ENCODE results near the gene FASTKD3. TPM values are rescaled to one million over a fixed set of nuclear protein-coding genes. Genes with fewer than 3 reads are reported as not detected.

Gene FASTKD3
- total and polyA plus RNA-seq, 4 experiments from 2014 or later, result 11.1 to 17.6 (median 12.6) TPM

DNA sequence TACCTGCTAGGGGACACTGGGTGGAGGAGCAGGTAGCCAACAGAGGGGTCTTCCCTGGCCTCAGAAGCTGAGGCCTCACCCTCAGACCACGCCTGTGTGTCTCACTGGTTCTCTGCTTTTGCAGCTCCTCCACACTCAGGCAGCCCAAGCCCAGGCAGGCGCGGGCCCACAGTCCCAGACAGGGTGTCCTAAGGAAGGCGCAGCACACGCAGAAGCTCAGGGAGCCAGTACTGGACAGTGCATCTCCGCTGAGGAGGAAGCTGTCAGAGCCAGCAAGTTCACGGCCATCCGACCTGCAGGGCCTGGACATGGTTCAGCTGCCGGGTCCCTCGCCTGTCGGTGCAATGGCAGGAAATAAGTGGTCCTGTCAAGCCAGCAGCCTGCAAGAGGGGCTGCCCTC, 43.2 kb downstream of the FASTKD3 start:
- Mint-ChIP-seq H3K27ac (no peak overlapping the region), H3K4me3 (no peak overlapping the region), H3K9me3 (no peaks in the 10 kb centered on the region), H3K36me3 (no peaks in the 10 kb centered on the region), H3K4me1 (peaks cover 0 to 4% (median 0%) of the 10 kb centered on the region in 4 donors), H3K27me3 (peaks cover 16 to 31% of the 10 kb centered on the region in 2 donors)
- ChIA-PET POLR2A (ENCODE audit: partially characterized antibody) (no interaction called here), CTCF (ENCODE audit: partially characterized antibody) (interaction anchor here (1.6 kb wide), 1 partner anchor 8 kb away, joined by 5 read pairs; no protein-coding TSS in a partner anchor)
- no peak for DNase-seq
- Histone ChIP-seq H3K4me1 (ENCODE audit: insufficient read depth, low read length) (no peaks in the 10 kb centered on the region), H3K9me3 (ENCODE audit: control insufficient read depth in 1 of 2, low read length in 2 of 2) (no peaks in the 10 kb centered on the region), H3K27ac (ENCODE audit: low read depth, low read length) (no peak overlapping the region), H3K27me3 (ENCODE audit: insufficient read depth, low read length) (no peaks in the 10 kb centered on the region), H3K36me3 (ENCODE audit: insufficient read depth, low read length) (no peaks in the 10 kb centered on the region), H3K4me3 (ENCODE audit: low read length in 2 of 2) (no peak overlapping the region)
- intact Hi-C loops (cut with micrococcal nuclease), result no loop called here

GRCh38 chr5:7824995-7825394, 43.8 kb downstream of the FASTKD3 start:
- Histone ChIP-seq H3K9me3 (ENCODE audit: control insufficient read depth in 1 of 2, low read length in 2 of 2) (no peaks in the 10 kb centered on the region), H3K4me3 (ENCODE audit: low read length in 2 of 2) (no peak overlapping the region), H3K27ac (ENCODE audit: low read depth, low read length) (no peak overlapping the region), H3K4me1 (ENCODE audit: insufficient read depth, low read length) (no peaks in the 10 kb centered on the region), H3K36me3 (ENCODE audit: insufficient read depth, low read length) (no peaks in the 10 kb centered on the region), H3K27me3 (ENCODE audit: insufficient read depth, low read length) (no peaks in the 10 kb centered on the region)
- Mint-ChIP-seq H3K4me3 (no peak overlapping the region), H3K36me3 (no peaks in the 10 kb centered on the region), H3K9me3 (no peaks in the 10 kb centered on the region), H3K27me3 (peaks cover 16 to 31% of the 10 kb centered on the region in 2 donors), H3K4me1 (peaks cover 0 to 4% (median 0%) of the 10 kb centered on the region in 4 donors), H3K27ac (no peak overlapping the region)
- no peak for DNase-seq
- intact Hi-C loops (cut with micrococcal nuclease), result no loop called here
- ChIA-PET CTCF (ENCODE audit: partially characterized antibody) (interaction anchor here (1.6 kb wide), 1 partner anchor 8 kb away, joined by 5 read pairs; no protein-coding TSS in a partner anchor), POLR2A (ENCODE audit: partially characterized antibody) (no interaction called here)

GRCh38 chr5:7823594-7823993, 45.2 kb downstream of the FASTKD3 start:
- Mint-ChIP-seq H3K27me3 (peaks cover 20 to 34% of the 10 kb centered on the region in 2 donors), H3K36me3 (no peaks in the 10 kb centered on the region), H3K4me1 (peaks cover 0 to 4% (median 0%) of the 10 kb centered on the region in 4 donors), H3K9me3 (no peaks in the 10 kb centered on the region), H3K27ac (no peak overlapping the region), H3K4me3 (no peak overlapping the region)
- H3K9me3 ChIP-seq (ENCODE audit: control insufficient read depth in 1 of 2, low read length in 2 of 2), result no peaks in the 10 kb centered on the region
- POLR2A ChIA-PET (ENCODE audit: partially characterized antibody), result no interaction called here
- no peak overlapping the region for H3K4me3 ChIP-seq (ENCODE audit: low read length in 2 of 2)
- CTCF ChIA-PET (ENCODE audit: partially characterized antibody), result interaction anchor here (1.2 kb wide), 1 partner anchor 8 kb away, joined by 4 read pairs; no protein-coding TSS in a partner anchor
- intact Hi-C loops (cut with micrococcal nuclease), result no loop called here
- no peak overlapping the region for H3K27ac ChIP-seq (ENCODE audit: low read depth, low read length)
- no peak for DNase-seq
- no peaks in the 10 kb centered on the region for H3K36me3 ChIP-seq (ENCODE audit: insufficient read depth, low read length)
- no peaks in the 10 kb centered on the region for H3K4me1 ChIP-seq (ENCODE audit: insufficient read depth, low read length)
- H3K27me3 ChIP-seq (ENCODE audit: insufficient read depth, low read length), result no peaks in the 10 kb centered on the region

DNA sequence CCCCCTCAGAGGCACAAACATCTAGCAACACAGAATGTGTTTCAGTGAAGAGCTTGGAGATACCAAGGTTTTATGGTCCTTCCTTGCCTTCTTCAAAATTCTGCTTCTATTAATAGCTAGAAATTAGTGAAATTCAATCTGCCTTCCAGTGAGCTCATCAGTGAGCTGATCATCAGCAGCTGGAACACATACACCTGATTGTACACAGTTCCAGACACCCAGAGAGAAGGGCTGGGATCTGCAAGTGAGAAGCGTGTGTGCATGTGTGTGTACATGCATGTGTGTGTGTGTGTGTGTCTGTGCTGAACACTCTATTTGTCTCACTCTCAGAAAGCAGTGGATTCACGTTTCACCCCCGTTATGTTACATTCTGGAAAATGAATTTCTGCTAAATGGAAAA, 46.4 kb downstream of the FASTKD3 start:
- CTCF ChIA-PET (ENCODE audit: partially characterized antibody), result interaction anchor here (1.0 to 1.2 kb wide), 2 partner anchors 11 to 35 kb away, joined by 3 read pairs; no protein-coding TSS in a partner anchor
- H3K27ac ChIP-seq (ENCODE audit: low read depth, low read length), result no peak overlapping the region
- no peaks in the 10 kb centered on the region for H3K27me3 ChIP-seq (ENCODE audit: insufficient read depth, low read length)
- no peak overlapping the region for H3K4me3 ChIP-seq (ENCODE audit: low read length in 2 of 2)
- intact Hi-C loops (cut with micrococcal nuclease), result no loop called here
- no peak for DNase-seq
- POLR2A ChIA-PET (ENCODE audit: partially characterized antibody), result no interaction called here
- H3K36me3 ChIP-seq (ENCODE audit: insufficient read depth, low read length), result no peaks in the 10 kb centered on the region
- H3K9me3 Mint-ChIP-seq, result no peaks in the 10 kb centered on the region
- peaks cover 0 to 4% (median 0%) of the 10 kb centered on the region in 4 donors for H3K4me1 Mint-ChIP-seq
- H3K27me3 Mint-ChIP-seq, result peaks cover 20 to 28% of the 10 kb centered on the region in 2 donors
- no peaks in the 10 kb centered on the region for H3K36me3 Mint-ChIP-seq
- H3K9me3 ChIP-seq (ENCODE audit: control insufficient read depth in 1 of 2, low read length in 2 of 2), result no peaks in the 10 kb centered on the region
- no peak overlapping the region for H3K4me3 Mint-ChIP-seq
- no peaks in the 10 kb centered on the region for H3K4me1 ChIP-seq (ENCODE audit: insufficient read depth, low read length)
- no peak overlapping the region for H3K27ac Mint-ChIP-seq

GRCh38 chr5:7816535-7816901, 52.3 kb downstream of the FASTKD3 start:
- H3K27ac ChIP-seq (ENCODE audit: low read depth, low read length), result no peak overlapping the region
- Mint-ChIP-seq H3K4me3 (no peak overlapping the region), H3K9me3 (no peaks in the 10 kb centered on the region), H3K27me3 (peaks cover 23 to 43% of the 10 kb centered on the region in 2 donors), H3K4me1 (peaks cover 0 to 2% (median under 1%) of the 10 kb centered on the region in 4 donors), H3K27ac (no peak overlapping the region), H3K36me3 (no peaks in the 10 kb centered on the region)
- no peaks in the 10 kb centered on the region for H3K27me3 ChIP-seq (ENCODE audit: insufficient read depth, low read length)
- peaks cover 4% of the 10 kb centered on the region for H3K4me1 ChIP-seq (ENCODE audit: insufficient read depth, low read length)
- intact Hi-C loops (cut with micrococcal nuclease), result loop anchor here (5.0 kb wide), 1 partner anchor 1034 kb away; no protein-coding TSS in a partner anchor
- ChIA-PET POLR2A (ENCODE audit: partially characterized antibody) (no interaction called here), CTCF (ENCODE audit: partially characterized antibody) (interaction anchor here (0.9 to 2.5 kb wide), 13 partner anchors 11 to 1055 kb away, joined by 3 to 11 read pairs (median 3); partner anchors contain the start of gene CFAP90)
- H3K36me3 ChIP-seq (ENCODE audit: insufficient read depth, low read length), result no peaks in the 10 kb centered on the region
- no peak overlapping the region for H3K4me3 ChIP-seq (ENCODE audit: low read length in 2 of 2)
- DNase-seq, result no peak
- H3K9me3 ChIP-seq (ENCODE audit: control insufficient read depth in 1 of 2, low read length in 2 of 2), result no peaks in the 10 kb centered on the region

DNA sequence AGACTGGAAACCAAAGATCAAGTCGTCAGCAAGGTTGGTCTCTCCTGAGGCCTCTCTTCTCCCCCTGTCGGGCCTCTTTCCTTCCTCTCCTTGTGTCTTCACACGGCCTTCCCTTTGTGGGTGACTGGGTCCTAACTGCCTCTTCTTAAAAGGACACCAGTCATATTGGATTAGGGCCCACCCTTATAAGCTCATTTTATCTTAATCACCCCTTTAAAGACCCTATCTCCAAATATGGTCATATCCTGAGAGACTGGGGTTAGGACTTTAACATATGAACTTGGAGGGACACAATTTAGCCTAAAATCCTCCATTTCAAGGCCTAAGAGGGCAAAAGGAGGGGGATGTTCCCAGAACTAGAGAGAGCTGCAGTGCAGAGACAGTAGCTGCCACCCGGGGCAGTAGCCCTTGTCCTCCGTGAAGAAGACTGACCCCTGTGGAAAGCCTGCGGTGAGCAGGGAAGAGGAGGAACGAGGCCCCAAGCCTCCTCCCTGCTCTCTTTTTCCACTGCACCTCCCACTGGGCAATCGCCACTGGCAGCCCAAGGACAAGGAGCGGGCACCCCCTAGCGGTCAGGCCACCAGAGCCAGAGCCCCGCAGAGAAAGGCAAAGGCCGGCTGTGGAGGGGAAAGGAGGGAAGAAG, 52.8 kb downstream of the FASTKD3 start:
- H3K4me1 Mint-ChIP-seq, result peaks cover 0 to 2% (median 0%) of the 10 kb centered on the region in 4 donors
- DNase-seq, result peak; percentile 39 to 52 (median 41)
- peaks cover 20 to 39% of the 10 kb centered on the region in 2 donors for H3K27me3 Mint-ChIP-seq
- H3K27ac Mint-ChIP-seq, result no peak overlapping the region
- H3K9me3 ChIP-seq (ENCODE audit: control insufficient read depth in 1 of 2, low read length in 2 of 2), result no peaks in the 10 kb centered on the region
- H3K4me1 ChIP-seq (ENCODE audit: insufficient read depth, low read length), result peaks cover 4% of the 10 kb centered on the region
- CTCF ChIA-PET (ENCODE audit: partially characterized antibody), result interaction anchor here (0.7 to 2.5 kb wide), 13 partner anchors 8 to 71 kb away, joined by 3 to 11 read pairs (median 3); partner anchors contain the start of gene CFAP90
- H3K36me3 ChIP-seq (ENCODE audit: insufficient read depth, low read length), result no peaks in the 10 kb centered on the region
- H3K27me3 ChIP-seq (ENCODE audit: insufficient read depth, low read length), result no peaks in the 10 kb centered on the region
- H3K4me3 ChIP-seq (ENCODE audit: low read length in 2 of 2), result no peak overlapping the region
- no peak overlapping the region for H3K4me3 Mint-ChIP-seq
- POLR2A ChIA-PET (ENCODE audit: partially characterized antibody), result no interaction called here
- H3K9me3 Mint-ChIP-seq, result no peaks in the 10 kb centered on the region
- H3K36me3 Mint-ChIP-seq, result no peaks in the 10 kb centered on the region
- no peak overlapping the region for H3K27ac ChIP-seq (ENCODE audit: low read depth, low read length)
- intact Hi-C loops (cut with micrococcal nuclease), result loop anchor here (5.0 kb wide), 1 partner anchor 1034 kb away; no protein-coding TSS in a partner anchor

DNA sequence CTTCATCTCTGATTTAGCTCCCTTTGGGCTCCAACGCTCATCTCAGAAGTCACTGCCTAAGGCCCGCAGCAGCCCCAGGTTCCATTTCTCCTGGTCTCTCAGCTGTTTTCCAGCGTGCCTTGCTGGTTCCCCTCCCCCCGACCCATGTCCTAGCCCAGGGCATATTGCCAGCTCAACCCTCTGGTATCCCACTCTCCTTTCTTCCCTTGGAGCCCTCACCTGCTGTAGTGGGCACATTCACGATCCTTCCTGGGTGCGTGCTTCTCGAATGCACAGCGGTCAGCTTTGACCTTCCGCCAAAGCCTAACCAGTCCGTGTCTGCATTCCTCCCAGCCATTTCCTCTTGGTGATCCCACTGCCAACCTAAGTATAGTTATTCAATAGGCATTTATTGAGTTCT, 54.0 kb downstream of the FASTKD3 start:
- no peak for DNase-seq
- no peaks in the 10 kb centered on the region for H3K9me3 ChIP-seq (ENCODE audit: control insufficient read depth in 1 of 2, low read length in 2 of 2)
- ChIA-PET POLR2A (ENCODE audit: partially characterized antibody) (no interaction called here), CTCF (ENCODE audit: partially characterized antibody) (interaction anchor here (1.3 to 1.4 kb wide), 2 partner anchors 9 to 11 kb away, joined by 3 to 4 read pairs; no protein-coding TSS in a partner anchor)
- no peak overlapping the region for H3K27ac ChIP-seq (ENCODE audit: low read depth, low read length)
- Mint-ChIP-seq H3K4me1 (peaks cover 0 to 2% (median 0%) of the 10 kb centered on the region in 4 donors), H3K27ac (no peak overlapping the region), H3K9me3 (peaks cover 0 to 3% (median 0%) of the 10 kb centered on the region in 8 donors), H3K27me3 (peaks cover 26 to 40% of the 10 kb centered on the region in 2 donors), H3K36me3 (no peaks in the 10 kb centered on the region), H3K4me3 (no peak overlapping the region)
- no peaks in the 10 kb centered on the region for H3K36me3 ChIP-seq (ENCODE audit: insufficient read depth, low read length)
- intact Hi-C loops (cut with micrococcal nuclease), result loop anchor here (5.0 kb wide), 1 partner anchor 1033 kb away; no protein-coding TSS in a partner anchor
- H3K4me3 ChIP-seq (ENCODE audit: low read length in 2 of 2), result no peak overlapping the region
- no peaks in the 10 kb centered on the region for H3K27me3 ChIP-seq (ENCODE audit: insufficient read depth, low read length)
- peaks cover 4% of the 10 kb centered on the region for H3K4me1 ChIP-seq (ENCODE audit: insufficient read depth, low read length)
